ENCODE measurements around the gene TMEM232.

TMEM232 gene

GRCh38 chr5:110458313-110458712 lies 268.2 kb downstream of the TMEM232 start:
- no peak for DNase-seq
- Mint-ChIP-seq H3K27me3 (no peaks in the 10 kb centered on the region), H3K4me1 (no peaks in the 10 kb centered on the region), H3K9me3 (no peaks in the 10 kb centered on the region), H3K27ac (no peak overlapping the region), H3K4me3 (no peak overlapping the region)
- ATAC-seq: no peak

- no peak overlapping the region for H3K27ac Mint-ChIP-seq
- DNase-seq: no peak
- no peaks in the 10 kb centered on the region for H3K27me3 Mint-ChIP-seq
- no peaks in the 10 kb centered on the region for H3K4me1 Mint-ChIP-seq
- no peak overlapping the region for H3K4me3 Mint-ChIP-seq
- H3K9me3 Mint-ChIP-seq: no peaks in the 10 kb centered on the region
- ATAC-seq: peak; percentile 39
Measured at GRCh38 chr5:110442856-110443255, 283.6 kb downstream of the TMEM232 start.

- Mint-ChIP-seq H3K9me3 (no peaks in the 10 kb centered on the region), H3K27me3 (peaks cover 6% of the 10 kb centered on the region), H3K4me3 (no peak overlapping the region), H3K27ac (no peak overlapping the region), H3K4me1 (no peaks in the 10 kb centered on the region)
- no peak for DNase-seq
- ATAC-seq: peak; percentile 56
Measured at GRCh38 chr5:110441035-110441434, 285.4 kb downstream of the TMEM232 start.

- no peaks in the 10 kb centered on the region for H3K9me3 Mint-ChIP-seq
- no peak for DNase-seq
- no peak overlapping the region for H3K27ac Mint-ChIP-seq
- no peak overlapping the region for H3K4me3 Mint-ChIP-seq
- no peaks in the 10 kb centered on the region for H3K4me1 Mint-ChIP-seq
- peaks cover 6% of the 10 kb centered on the region for H3K27me3 Mint-ChIP-seq
- no peak for ATAC-seq
Measured at GRCh38 chr5:110440058-110440457, 286.4 kb downstream of the TMEM232 start.

GRCh38 chr5:110439296-110439695 lies 287.2 kb downstream of the TMEM232 start:
- Mint-ChIP-seq H3K4me3 (no peak overlapping the region), H3K27me3 (peaks cover 8% of the 10 kb centered on the region), H3K27ac (no peak overlapping the region), H3K4me1 (no peaks in the 10 kb centered on the region), H3K9me3 (no peaks in the 10 kb centered on the region)
- ATAC-seq (no peak), DNase-seq (no peak)

- Mint-ChIP-seq H3K27ac (no peak overlapping the region), H3K4me3 (no peak overlapping the region), H3K4me1 (no peaks in the 10 kb centered on the region), H3K9me3 (peaks cover 0 to 8% of the 10 kb centered on the region in 2 donors), H3K27me3 (peaks cover 25% of the 10 kb centered on the region)
- ATAC-seq: no peak
- no peak for DNase-seq
Measured at GRCh38 chr5:110435207-110435606, 291.3 kb downstream of the TMEM232 start.

GRCh38 chr5:110431603-110432002 lies 294.9 kb downstream of the TMEM232 start:
- ATAC-seq: no peak
- H3K27me3 Mint-ChIP-seq: peaks cover 23% of the 10 kb centered on the region
- no peak overlapping the region for H3K4me3 Mint-ChIP-seq
- no peak for DNase-seq
- H3K4me1 Mint-ChIP-seq: no peaks in the 10 kb centered on the region
- no peak overlapping the region for H3K27ac Mint-ChIP-seq
- peaks cover 0 to 8% of the 10 kb centered on the region in 2 donors for H3K9me3 Mint-ChIP-seq

GRCh38 chr5:110414360-110414759 lies 312.1 kb downstream of the TMEM232 start:
- Mint-ChIP-seq H3K4me1 (peaks cover 16% of the 10 kb centered on the region), H3K27ac (peak overlapping the region in 1 of 2 donors; percentile 19), H3K4me3 (no peak overlapping the region), H3K27me3 (no peaks in the 10 kb centered on the region), H3K9me3 (no peaks in the 10 kb centered on the region)
- DNase-seq (no peak), ATAC-seq (no peak)

- ATAC-seq (no peak), DNase-seq (no peak)
- H3K9me3 Mint-ChIP-seq: no peaks in the 10 kb centered on the region
- H3K4me3 Mint-ChIP-seq: no peak overlapping the region
- peaks cover 16% of the 10 kb centered on the region for H3K4me1 Mint-ChIP-seq
- H3K27ac Mint-ChIP-seq: peak overlapping the region in 1 of 2 donors; percentile 19
- H3K27me3 Mint-ChIP-seq: no peaks in the 10 kb centered on the region
Measured at GRCh38 chr5:110413856-110414255, 312.6 kb downstream of the TMEM232 start.

GRCh38 chr5:110409571-110409970 lies 316.9 kb downstream of the TMEM232 start:
- Mint-ChIP-seq H3K27me3 (no peaks in the 10 kb centered on the region), H3K4me1 (peaks cover 8% of the 10 kb centered on the region), H3K9me3 (no peaks in the 10 kb centered on the region), H3K4me3 (no peak overlapping the region), H3K27ac (no peak overlapping the region)
- DNase-seq: no peak
- no peak for ATAC-seq

- Mint-ChIP-seq H3K27me3 (no peaks in the 10 kb centered on the region), H3K9me3 (no peaks in the 10 kb centered on the region)
Measured at GRCh38 chr5:110402562-110402961, 323.9 kb downstream of the TMEM232 start.

GRCh38 chr5:110401881-110402280 lies 324.6 kb downstream of the TMEM232 start:
- Mint-ChIP-seq H3K4me3 (no peak overlapping the region), H3K27me3 (no peaks in the 10 kb centered on the region), H3K9me3 (no peaks in the 10 kb centered on the region), H3K4me1 (no peaks in the 10 kb centered on the region), H3K27ac (no peak overlapping the region)
- DNase-seq (no peak), ATAC-seq (no peak)

More at GRCh38 chr5:110402562-110402961, 323.9 kb downstream of the TMEM232 start:
- DNase-seq (no peak), ATAC-seq (no peak)
- no peaks in the 10 kb centered on the region for H3K4me1 Mint-ChIP-seq
- H3K4me3 Mint-ChIP-seq: no peak overlapping the region
- H3K27ac Mint-ChIP-seq: no peak overlapping the region

- Mint-ChIP-seq H3K9me3 (no peaks in the 10 kb centered on the region), H3K27me3 (no peaks in the 10 kb centered on the region)
Measured at GRCh38 chr5:110398951-110399350, 327.5 kb downstream of the TMEM232 start.

GRCh38 chr5:110397281-110397680 lies 329.2 kb downstream of the TMEM232 start:
- Mint-ChIP-seq H3K4me3 (no peak overlapping the region), H3K9me3 (no peaks in the 10 kb centered on the region), H3K27me3 (no peaks in the 10 kb centered on the region), H3K4me1 (no peaks in the 10 kb centered on the region), H3K27ac (no peak overlapping the region)
- ATAC-seq (no peak), DNase-seq (no peak)

More at GRCh38 chr5:110398951-110399350, 327.5 kb downstream of the TMEM232 start:
- no peak overlapping the region for H3K27ac Mint-ChIP-seq
- H3K4me1 Mint-ChIP-seq: no peaks in the 10 kb centered on the region
- DNase-seq: no peak
- no peak for ATAC-seq
- H3K4me3 Mint-ChIP-seq: no peak overlapping the region

GRCh38 chr5:110386782-110387181 lies 339.7 kb downstream of the TMEM232 start:
- no peak overlapping the region for H3K4me3 Mint-ChIP-seq
- DNase-seq: no peak
- H3K9me3 Mint-ChIP-seq: no peaks in the 10 kb centered on the region
- no peak for ATAC-seq
- no peaks in the 10 kb centered on the region for H3K4me1 Mint-ChIP-seq
- no peak overlapping the region for H3K27ac Mint-ChIP-seq
- H3K27me3 Mint-ChIP-seq: no peaks in the 10 kb centered on the region

GRCh38 chr5:110383231-110383630 lies 343.2 kb downstream of the TMEM232 start:
- Mint-ChIP-seq H3K9me3 (no peaks in the 10 kb centered on the region), H3K4me3 (no peak overlapping the region), H3K27ac (no peak overlapping the region), H3K27me3 (no peaks in the 10 kb centered on the region), H3K4me1 (no peaks in the 10 kb centered on the region)
- no peak for ATAC-seq
- DNase-seq: no peak

GRCh38 chr5:110377943-110378342 lies 348.5 kb downstream of the TMEM232 start:
- DNase-seq (no peak), ATAC-seq (no peak)
- Mint-ChIP-seq H3K27me3 (no peaks in the 10 kb centered on the region), H3K4me3 (no peak overlapping the region), H3K4me1 (no peaks in the 10 kb centered on the region), H3K27ac (no peak overlapping the region), H3K9me3 (no peaks in the 10 kb centered on the region)
